Activated T-cell treated with anti-CD3 and anti-CD28 coated beads for 4 hours (primary cell): ENCODE measurements around the gene ASTL.
"Not testable (repeated sequence)": the region's sequence is repeated elsewhere in the genome, so short reads cannot be mapped to it uniquely, and the experiment has no call there.

Experiments
- DNase-seq: peaks from one replicate; pipeline ENCODE4 v3.0.0-alpha.2; 2020

Gene ASTL

GRCh38 chr2:96145036-96145847, 6.9 kb upstream of the ASTL start, which contains the start of gene DUSP2:
Gene DUSP2 (minus strand): TSS chr2:96145440. CDS start chr2:96145354, 86 bp downstream.
- peak; percentile 88 for DNase-seq

GRCh38 chr2:96144481-96145035, 6.3 kb upstream of the ASTL start:
- no peak for DNase-seq

GRCh38 chr2:96143848-96144480, 5.7 kb upstream of the ASTL start:
- DNase-seq: no peak

GRCh38 chr2:96143231-96143847, 5.0 kb upstream of the ASTL start:
- DNase-seq: no peak

GRCh38 chr2:96142217-96143113, 4.2 kb upstream of the ASTL start:
- DNase-seq: peak; percentile 76

GRCh38 chr2:96141624-96141967, 3.3 kb upstream of the ASTL start:
- not testable (repeated sequence) for DNase-seq

GRCh38 chr2:96140941-96141623, 2.8 kb upstream of the ASTL start:
- no peak for DNase-seq

- no peak for DNase-seq
Observed at GRCh38 chr2:96139181-96139758, 968 bp upstream of the ASTL start.

GRCh38 chr2:96137321-96138178, 752 bp downstream of the ASTL start:
- DNase-seq: no peak

GRCh38 chr2:96136129-96136720, 2.1 kb downstream of the ASTL start:
- DNase-seq: no peak

GRCh38 chr2:96135621-96136020, 2.7 kb downstream of the ASTL start:
- DNase-seq: no peak

GRCh38 chr2:96135171-96135570, 3.1 kb downstream of the ASTL start:
- no peak for DNase-seq

- no peak for DNase-seq
Observed at GRCh38 chr2:96134421-96134820, 3.9 kb downstream of the ASTL start.

- no peak for DNase-seq
Observed at GRCh38 chr2:96131813-96132745, 6.2 kb downstream of the ASTL start.

GRCh38 chr2:96131152-96131812, 7.0 kb downstream of the ASTL start:
- no peak for DNase-seq

GRCh38 chr2:96130483-96130882, 7.8 kb downstream of the ASTL start:
- DNase-seq: no peak

GRCh38 chr2:96129528-96130120, 8.7 kb downstream of the ASTL start:
- no peak for DNase-seq

- no peak for DNase-seq
Observed at GRCh38 chr2:96128456-96128855, 9.8 kb downstream of the ASTL start.
